ENCODE measurements around the gene CRACDL.

GRCh38 chr2:98776136-98776535, 159.9 kb downstream of the CRACDL start:
- no peak for TF ChIP-seq CTCF (IDR thresholded peaks at IDR 0.05; ENCODE audit: insufficient read depth, low read length)
- TF ChIP-seq POLR2AphosphoS5 (IDR thresholded peaks at IDR 0.05; ENCODE audit: low read depth), result no peak
